IPS-11a (cell line): ENCODE data around the gene ABCA2.
"Not testable (repeated sequence)": the region's sequence is repeated elsewhere in the genome, so short reads cannot be mapped to it uniquely, and the experiment has no call there.

Experiments used
- H3K4me3 ChIP-seq: one replicate; pipeline ENCODE4 v1.5.1; 2013; ENCODE audit warnings: low read depth, low read length, control low read depth

Gene ABCA2

DNA sequence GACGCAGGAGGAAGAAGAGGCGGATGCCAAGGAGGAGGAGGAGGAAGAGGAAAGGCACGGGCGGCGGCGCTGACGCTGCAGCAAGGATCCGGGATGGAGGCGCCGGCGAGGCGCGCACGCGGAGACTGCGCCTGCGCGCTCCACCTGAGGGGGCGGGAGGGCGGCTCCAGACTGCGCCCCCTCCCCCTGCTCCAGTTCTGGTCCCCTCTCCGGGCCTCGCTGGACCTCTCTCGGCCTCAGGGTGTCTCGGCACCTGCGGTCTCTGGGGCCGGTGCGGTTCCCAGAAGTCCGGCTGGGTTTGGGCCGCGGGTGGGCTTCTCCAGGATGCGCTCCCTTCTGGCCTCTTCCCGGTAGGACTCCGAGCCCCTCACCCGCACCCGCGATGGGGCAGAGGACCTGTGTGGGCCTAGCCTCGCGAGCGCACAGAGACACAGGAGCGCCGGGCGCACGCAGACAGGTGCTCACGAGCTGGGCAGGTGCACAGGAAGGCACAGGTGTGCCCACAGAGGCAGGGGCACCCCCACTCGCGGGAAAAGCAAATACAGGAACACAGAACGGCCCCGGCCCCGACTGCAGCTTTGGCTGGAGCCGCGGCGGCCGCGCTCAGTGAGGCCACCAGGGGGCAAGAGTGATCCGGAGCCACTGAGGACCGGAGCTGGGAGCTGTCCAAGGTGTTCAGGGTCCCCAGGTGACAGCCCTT lies 18.2 kb upstream of the ABCA2 start, which contains the start of gene NPDC1:
Gene NPDC1 (minus strand): TSS at position 90 of the 700 bp plus-strand sequence. CDS start 188 bp downstream, outside the sequence.
- H3K4me3 ChIP-seq = peak within 1 kb of the TSS; percentile 48

DNA sequence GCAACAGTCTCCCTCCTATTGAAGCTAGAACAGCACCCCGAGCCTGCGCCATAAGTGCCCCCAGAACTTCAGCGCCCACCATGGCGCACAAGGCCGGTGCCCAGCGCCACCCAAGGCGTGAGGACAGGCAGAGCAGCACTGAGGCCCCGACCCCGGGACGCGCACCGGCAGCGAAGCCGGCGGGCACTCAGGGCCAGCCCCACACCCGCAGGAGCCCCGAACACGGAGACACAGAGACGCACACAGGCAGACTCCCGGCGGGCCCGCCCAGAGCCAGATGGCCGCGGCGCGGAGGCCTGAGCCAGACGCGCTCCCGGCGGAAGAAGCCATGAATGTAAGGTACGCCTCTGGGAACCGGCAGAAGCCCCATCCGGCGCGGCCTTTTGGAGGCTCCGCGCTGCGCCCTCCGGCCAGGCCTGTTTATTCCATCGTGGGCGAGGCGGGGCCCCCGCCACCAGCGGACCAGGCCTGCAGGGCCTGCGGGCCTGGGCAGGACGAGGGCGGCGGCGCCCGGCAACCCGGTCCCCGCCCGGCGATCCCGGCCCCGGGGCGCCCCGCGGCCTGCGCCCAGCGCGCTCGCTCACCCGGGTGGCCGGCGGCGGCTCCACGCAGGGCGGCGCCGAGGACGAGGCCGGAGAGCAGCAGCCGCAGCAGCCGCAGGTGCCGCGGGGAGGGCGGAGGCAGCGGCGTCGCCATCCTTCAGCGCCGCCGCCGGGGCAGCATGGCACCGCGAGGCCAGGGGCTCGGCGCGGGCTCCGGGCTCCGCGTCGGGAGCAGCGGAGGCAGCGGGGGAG lies 17.5 kb upstream of the ABCA2 start:
- peak overlapping the region; percentile 48 for H3K4me3 ChIP-seq

DNA sequence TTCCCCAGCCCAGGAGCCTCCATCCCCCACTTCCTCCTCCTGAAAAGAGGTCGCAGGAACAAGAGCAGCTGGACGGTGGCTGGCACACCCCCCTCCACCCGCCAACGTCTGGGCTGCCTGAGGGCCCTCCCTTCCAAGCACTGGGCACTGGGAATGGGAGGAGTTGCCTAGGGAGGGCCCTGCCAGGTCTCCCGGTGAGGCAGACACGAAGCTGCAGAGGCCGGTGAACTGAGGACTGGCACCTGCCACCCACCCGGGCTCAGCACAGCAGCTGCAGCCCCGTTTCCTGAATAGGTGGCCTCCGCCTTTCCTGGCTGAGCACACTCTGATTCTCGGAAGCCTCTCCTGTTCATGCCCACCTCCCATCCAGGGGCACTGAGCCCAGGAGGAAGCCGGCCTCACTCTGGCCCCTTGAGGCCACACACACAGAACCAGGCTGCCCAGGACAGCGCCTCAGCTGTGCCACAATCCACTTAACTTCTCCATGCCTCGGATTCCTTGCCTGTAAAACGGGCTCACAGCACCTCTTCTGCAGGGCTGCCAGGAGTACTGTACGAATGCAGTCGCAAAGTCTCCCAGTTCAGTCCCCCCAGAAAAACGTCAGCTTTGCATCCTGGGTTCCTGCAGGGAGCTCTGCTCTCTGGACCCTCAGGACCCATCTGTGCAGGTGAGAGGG lies 16.6 kb upstream of the ABCA2 start:
- peak overlapping the region; percentile 15 for H3K4me3 ChIP-seq

DNA sequence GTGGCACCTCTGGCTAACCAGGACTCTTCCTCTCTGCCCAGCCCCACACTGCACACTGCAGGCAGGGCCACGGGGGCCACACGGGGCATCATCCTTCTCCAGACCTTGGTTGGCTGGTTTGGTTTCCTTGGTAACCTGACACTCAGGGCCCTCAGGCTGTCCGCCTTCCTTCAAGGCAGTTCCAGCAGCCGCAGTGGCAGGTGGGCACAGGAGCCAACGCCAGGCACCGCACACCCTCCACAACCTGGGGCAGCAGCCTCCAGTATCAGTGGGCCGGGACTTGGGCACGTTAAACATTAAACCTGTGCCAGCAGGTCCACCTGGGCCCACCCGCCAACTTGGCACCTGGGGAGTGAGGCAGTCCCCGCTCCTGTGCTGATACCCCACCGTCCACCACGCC lies 16.0 kb upstream of the ABCA2 start:
- no peak overlapping the region for H3K4me3 ChIP-seq

DNA sequence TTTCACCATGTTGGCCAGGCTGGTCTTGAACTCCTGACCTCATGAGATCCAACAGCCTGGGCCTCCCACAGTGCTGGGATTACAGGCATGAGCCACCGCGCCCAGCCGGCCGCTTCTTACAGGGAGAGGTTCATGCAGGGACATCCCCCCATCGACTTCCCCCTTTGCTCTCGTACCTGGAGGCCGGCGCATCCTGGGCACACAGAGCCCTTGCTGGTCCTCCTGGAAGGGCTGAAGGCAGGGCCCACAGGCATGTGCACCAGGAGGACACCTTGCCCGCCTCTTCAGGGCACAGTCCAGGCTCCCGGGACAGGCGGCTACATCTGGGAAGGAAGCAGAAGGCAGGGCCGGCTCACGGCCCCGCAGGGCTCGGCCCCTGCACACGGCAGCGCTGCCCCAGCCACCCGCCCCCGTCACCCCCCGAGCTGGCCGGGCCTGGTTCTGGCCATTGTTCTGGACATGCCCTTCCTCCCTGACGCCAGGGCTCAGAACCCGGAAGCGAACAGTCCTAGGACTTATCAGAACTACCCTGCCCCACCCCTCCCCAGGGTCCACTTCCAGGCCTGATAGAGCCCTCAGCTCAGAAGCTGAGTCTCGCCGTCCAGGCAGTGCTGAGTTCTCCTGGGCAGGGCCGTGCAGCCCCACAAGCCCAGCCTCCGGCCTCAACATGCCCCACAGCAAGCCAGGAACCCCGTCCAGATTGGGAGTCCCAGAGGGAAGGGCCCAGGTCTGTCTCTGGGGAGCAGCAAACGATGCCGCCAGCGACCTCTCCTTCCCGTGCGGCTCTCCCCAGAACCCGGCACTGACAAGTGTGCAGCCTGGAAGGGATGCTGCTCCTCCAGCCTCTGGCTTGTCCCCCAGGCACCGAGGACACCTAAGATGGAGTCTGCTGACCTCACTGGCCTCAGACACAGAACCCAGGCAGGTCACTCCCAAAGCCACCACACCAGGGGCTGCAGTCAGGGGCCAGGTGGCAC lies 15.0 kb upstream of the ABCA2 start:
- no peak overlapping the region for H3K4me3 ChIP-seq

DNA sequence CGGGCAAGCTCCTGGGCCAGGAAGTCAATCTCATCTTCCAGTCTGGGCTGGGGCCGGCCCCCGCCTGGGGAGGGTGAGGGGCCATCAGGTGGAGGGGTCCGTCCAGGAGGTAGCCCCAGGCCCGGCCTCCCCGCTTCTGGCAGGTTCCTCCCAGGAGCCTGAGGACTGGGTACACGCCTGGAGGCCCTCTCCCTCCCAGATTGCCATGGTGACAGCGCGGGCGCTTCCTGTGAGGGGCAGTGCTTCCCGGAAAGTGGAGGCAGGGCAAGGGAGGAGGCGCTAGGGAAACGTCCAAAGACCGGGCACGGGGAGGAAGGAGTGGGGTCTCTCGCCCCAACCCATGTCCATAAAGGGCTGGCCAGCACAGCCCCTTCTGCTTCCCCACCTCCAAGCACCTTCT lies 13.1 kb upstream of the ABCA2 start:
- H3K4me3 ChIP-seq = no peak overlapping the region

DNA sequence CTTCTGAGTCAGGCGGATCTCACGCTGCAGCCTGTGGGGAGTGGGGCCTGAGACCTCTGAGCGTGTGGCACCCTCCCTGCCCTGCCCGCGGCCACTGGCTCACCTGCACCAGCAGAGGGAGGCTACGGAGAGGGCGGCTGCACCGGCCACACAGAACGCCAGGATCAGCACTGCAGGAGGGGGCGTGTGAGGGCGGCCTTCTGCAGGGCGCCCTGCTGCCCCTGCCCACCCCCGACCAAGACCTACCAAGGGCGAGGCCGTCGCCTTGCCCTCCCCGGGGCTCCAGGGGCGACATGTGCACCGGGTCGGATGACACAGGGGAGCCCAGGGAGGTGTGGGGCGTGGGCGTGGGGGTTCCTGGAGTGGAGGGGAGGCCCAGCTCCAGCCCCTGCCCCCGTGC lies 12.5 kb upstream of the ABCA2 start:
- H3K4me3 ChIP-seq = no peak overlapping the region

DNA sequence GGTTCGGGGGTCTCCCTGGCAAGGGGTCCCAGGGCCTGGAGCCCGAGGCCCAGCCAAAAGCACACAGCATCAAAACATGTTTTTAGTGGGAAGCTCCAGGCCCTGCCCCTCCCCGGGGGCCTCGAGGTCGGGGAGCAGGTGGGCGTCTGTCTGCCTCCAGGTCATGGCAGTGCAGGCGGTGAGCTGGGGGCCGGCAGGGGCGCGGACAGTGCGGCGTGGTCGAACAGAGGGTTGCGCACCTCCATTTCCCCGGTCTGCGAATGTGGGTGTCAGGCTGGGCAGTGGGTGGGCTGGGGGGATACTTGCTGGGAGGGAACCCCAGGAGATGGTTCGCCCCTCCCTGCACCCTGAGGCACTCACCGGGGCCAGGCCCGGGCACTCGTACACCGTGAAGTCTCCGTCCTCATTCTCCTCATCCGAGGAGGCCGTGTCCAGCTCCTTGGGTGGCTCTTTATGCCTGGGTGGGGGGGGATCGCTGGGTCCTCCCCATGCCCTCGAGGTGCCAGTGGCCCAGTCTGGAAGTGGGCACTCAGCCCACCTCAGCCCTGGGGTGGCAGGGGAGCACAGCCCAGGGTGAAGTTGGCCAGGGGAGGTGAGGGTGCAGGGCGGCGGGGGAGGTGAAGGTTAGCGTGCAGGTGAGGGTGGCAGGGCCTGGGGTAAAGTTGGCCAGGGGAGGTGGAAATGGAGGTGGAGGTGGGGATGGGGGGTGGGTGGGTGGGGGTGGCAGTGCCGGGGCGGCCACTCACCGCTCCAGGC lies 11.8 kb upstream of the ABCA2 start:
- no peak overlapping the region for H3K4me3 ChIP-seq

DNA sequence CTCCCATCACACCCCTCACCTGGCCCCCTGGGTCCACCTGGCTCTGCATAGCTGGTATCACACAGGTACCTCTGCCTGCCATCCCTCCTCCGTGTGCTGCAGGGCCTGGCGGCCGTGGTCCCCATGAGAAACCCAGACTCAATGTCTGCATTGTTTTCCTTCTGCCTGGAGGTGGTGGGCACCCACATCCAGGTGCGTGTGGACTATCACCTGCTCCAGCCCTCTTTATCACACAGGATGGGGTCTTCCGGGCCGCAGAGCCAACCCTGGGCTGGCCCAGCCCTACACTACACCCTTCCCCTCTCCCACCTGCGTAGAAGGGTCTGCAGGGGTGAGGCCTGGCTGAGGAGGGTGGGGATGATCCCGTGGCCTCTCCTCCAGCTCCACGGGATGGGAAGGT lies 10.9 kb upstream of the ABCA2 start:
- H3K4me3 ChIP-seq = no peak overlapping the region

DNA sequence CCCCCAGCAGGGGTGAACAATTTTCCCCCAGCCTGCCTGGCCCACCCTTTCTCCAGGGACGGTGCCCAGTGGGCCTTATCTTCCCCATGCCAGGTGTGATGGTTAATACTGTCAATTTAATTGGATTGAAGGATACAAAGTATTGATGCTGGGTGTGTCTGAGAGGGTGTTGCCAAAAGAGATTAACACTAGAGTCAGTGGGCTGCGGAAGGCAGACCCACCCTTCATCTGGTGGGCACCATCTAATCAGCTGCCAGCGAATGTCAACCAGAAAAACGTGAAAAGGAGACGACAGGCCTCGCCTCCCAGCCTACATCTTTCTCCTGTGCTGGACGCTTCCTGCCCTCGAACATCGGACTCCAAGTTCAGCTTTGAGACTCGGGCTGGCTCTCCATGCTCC lies 9.4 kb upstream of the ABCA2 start:
- H3K4me3 ChIP-seq = no peak overlapping the region

DNA sequence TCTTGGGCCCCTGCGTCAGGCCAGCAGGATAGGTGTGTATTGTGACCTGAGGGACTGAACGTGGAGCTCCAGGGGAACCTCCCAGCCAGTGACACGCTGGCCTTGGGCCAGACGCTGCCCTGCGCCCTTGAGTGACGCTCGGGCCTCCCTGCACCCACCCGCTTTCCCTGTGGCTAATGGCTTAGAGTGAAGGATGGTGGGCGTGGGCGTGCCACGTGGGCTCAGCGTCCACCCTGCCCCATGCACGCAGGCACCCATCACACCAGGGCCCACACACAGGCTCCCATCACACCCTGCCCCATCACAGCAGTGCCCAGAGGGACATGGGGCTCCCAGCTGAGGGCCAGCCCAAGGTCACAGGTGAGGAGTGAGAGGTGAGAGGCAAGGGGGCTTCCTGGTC lies 9.0 kb upstream of the ABCA2 start:
- H3K4me3 ChIP-seq = no peak overlapping the region

DNA sequence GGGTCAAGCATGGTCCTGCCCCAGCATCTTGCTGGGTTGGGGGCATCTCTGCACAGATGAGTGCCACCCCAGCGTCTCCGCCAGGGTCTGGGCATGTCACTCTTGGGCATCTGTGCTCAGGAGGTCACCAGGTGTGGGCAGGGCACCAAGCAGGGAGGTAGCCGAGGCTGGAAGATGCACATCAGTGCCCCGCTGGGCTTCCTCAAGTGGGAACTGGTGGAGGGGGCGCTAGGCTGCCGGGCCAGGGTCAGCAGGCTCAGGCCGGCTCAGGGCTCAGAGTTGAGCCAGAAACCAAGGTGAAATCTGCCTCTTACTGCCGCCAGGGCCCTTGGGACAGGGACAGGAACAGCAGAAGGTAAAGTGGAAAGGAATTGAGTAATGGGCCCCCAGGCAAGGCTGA lies 7.9 kb upstream of the ABCA2 start:
- H3K4me3 ChIP-seq = no peak overlapping the region

DNA sequence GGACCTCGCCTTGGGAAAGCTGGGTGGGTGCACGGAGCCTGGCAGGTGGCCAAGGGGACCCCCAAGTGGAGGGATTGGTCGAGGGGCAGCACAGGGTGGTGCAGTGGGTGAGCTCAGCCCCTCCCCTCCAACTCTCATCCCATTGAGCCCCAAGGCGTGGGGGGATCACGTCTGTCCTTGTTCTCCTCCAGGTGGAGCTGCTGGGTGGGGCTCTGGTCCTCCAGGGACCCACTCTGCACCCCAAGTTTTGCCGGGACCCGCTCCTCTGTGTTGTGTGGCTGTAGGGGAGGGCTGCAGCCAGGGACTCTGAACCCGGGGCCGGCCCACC lies 7.4 kb upstream of the ABCA2 start:
- no peak overlapping the region for H3K4me3 ChIP-seq

DNA sequence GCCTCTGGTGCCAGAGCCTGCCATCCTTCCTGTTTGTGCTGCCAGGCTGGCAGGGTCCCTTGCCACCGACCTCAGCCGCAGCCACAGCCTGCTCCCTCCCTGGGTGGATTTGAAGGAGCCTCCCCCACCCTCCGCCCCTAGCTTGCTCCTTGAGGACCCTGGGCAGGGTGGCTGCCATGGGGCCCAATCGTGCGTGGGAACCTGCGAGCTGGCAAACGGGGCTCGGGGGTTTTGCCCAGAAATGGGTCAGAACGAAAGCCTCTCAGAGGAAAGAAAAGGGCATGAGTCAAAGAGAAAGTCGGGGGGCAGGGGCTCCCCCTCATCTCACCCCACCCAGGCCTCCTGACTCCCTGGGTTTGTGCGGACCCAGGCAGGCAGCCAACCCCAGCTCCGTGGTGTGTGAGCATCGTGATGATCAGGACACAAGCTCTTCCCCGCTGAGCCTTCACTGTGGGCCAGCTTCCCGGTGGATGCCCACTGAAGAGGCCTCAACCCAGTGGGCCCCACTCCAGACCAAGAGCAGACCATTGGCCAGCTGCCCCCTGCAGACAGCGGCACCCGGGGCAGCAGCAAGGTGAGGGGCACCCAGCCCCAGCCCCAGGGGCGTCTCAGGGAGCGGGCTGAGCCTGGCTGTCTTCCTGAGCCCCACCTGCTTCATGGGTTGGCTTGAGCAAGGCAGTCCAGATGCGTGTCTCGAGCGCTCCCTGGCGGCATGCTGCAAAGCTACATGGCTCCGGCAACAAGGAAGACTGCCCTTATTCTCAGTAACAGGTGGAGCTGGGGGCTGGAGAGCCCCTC lies 6.9 kb upstream of the ABCA2 start:
- H3K4me3 ChIP-seq = no peak overlapping the region

DNA sequence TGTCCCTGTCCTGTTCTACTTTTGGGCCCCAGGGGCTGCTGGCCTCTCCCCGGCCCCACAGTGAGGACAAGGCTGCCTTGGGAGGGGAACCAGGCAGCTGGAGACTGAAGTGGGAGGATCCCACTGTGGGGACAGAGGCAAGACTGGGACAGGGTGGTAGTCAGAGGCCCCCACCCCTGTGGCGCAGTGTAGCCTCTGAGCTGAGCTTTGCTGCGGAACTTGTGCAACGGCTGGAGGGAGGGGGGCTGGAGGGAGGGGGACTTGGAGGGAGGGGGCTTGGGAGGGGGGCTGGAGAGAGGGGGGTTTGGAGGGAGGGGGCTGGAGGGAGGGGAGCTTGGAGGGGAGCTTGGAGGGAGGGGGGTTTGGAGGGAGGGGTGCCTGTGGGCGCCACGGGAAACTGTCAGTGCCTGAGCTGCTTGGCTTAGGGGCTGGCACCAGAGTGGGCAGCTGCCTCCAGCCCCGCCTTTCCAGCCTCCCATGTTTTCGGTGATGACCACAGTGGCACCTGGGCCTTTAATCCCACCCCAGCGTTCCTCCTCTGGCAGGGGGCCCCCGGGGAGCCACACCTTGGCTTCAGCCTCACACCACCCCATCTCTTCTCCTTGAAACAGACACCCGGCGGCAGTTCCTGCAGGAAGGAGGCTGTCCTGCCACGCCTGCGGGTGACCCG lies 6.1 kb upstream of the ABCA2 start:
- H3K4me3 ChIP-seq = no peak overlapping the region

DNA sequence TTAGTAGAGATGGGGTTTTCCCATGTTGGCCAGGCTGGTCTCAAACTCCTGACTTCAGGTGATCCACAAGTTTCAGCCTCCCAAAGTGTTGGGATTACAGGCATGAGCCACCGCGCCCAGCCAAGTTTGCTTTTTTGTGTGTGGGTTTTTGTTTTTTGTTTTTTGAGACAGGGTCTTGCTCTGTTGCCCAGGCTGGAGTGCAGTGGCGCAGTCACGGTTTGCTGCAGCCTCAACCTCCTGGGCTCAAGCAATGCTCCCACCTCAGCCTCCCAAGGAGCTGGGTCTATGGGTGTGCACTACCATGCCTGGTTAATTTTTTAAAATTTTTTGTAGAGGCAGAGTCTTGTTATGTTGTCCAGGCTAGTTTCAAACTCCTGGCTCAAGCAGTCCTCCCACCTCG lies 5.4 kb upstream of the ABCA2 start:
- H3K4me3 ChIP-seq = not testable (repeated sequence)

DNA sequence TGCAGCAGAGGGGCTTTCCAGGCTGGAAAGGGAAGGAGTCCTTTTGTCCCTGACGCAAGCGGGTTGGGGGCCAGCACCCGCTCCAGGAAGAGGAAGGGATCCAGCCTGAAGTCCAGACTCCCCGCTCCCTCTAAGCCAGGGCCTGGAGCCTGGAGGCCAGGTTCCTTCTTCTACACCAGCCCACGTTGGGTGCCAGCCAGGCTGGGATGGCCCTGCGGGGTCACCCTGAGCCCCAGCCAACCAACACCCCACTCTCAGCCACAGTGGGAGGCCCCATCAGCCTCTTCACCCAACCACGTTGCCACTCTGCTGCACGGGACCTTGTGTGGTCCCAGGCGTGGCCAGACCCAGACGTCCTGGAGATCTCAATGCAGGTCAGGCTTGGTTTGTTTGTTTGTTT lies 4.8 kb upstream of the ABCA2 start:
- no peak overlapping the region for H3K4me3 ChIP-seq

DNA sequence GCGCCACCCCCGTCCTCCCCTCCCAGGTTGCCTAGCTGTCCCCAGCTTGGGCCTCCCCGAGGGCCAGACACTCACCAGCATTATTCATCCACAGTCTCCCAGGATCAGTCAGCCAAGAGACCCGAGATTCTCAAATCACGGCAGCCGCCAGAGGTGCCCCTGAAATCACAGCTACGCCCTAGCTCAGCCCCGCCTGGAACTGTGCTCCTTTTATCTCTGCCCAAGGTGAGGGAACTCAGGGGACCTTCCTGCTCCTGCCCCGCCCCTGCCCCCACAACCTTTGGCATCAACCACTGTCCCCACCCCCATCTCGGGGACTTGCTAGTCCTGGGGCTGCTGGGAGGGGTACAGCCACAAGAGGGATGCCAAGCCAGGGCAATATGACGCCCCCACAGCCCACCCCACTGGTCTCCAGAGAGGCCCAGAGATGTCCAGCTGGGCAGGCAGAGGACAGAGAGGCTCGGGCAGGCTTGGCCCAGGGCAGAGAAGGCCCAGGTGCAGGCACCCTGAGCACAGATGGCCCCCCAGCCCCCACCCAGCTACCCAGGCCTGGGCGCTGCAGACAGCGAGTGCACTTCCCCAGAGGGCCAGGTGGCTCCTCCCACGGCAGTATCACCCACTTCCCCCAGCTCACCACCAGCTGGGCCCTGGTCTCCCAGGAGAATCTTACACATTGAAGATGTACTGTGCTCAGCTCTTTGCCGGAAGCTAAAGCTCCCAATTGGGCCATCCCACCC lies 4.0 kb upstream of the ABCA2 start, which contains the start of gene FUT7:
Gene FUT7 (minus strand): TSS at position 185 of the 737 bp plus-strand sequence. CDS start 97 bp downstream, at position 88.
- no peak within 1 kb of the TSS for H3K4me3 ChIP-seq
